Stomach (tissue), 4 donors: Measurements from ENCODE around the gene FBXL16.

Experiments
- POLR2A ChIP-seq, 4 donors: fragments of 450-650 bp; IDR thresholded peaks; one replicate each; pipeline ENCODE4 v1.6.1; 2016; ENCODE audit warnings: antibody characterized with exemption in 4 of 4, control low read depth in 2 of 4, mild to moderate bottlenecking in 1 of 4, moderate library complexity in 1 of 4
- TF ChIP-seq, protein P1 (sequence below), 7 experiments: fragments of 450-650 bp in 4 of 7; fragments of 200-600 bp in 3 of 7; sonication (generic) in 3 of 7; IDR thresholded peaks; one replicate each; pipeline ENCODE4 v1.5.1; 2016 to 2019; ENCODE audit warnings: antibody characterized with exemption in 7 of 7, control low read depth in 2 of 7, mild to moderate bottlenecking in 1 of 7

DNA sequence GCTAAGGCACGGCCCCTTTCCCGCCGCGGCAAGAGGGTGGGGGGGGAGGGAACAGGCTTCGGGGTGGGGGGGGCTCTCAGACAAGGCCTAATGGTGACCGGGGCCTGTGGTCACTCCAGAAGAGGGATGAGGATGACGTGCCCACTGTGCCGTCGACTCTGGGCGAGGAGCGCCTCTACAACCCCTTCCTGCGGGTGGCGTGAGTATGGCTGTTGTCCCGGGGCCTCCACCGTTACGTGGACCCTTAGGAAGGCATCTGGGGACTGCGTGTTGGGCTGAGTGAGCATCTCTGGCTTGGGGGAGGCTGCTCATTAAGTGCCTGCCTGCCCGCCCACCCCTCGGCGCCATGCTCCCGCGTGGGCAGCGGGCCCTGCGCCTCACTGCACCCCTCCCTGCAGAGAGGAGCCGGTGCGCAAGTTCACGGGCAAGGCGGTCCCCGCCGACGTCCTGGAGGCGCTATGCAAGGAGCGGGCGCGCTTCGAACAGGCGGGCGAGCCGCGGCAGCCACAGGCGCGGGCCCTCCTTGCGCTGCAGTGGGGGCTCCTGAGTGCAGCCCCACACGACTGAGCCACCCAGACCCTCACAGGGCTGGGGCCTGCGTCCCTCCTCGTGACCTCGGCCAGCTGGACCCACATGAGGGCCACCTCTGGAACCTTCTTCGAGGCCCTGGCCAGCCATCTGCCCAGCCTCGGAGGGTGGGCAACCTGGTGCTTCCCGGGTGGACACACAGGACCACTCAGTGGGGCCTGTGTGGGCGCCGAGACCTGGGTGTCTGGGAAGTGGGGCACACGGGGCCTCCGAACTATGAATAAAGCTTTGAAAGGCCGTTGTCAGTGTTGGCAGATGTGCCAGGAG, 23.5 kb upstream of the FBXL16 start:
- TF ChIP-seq, protein P1, sequence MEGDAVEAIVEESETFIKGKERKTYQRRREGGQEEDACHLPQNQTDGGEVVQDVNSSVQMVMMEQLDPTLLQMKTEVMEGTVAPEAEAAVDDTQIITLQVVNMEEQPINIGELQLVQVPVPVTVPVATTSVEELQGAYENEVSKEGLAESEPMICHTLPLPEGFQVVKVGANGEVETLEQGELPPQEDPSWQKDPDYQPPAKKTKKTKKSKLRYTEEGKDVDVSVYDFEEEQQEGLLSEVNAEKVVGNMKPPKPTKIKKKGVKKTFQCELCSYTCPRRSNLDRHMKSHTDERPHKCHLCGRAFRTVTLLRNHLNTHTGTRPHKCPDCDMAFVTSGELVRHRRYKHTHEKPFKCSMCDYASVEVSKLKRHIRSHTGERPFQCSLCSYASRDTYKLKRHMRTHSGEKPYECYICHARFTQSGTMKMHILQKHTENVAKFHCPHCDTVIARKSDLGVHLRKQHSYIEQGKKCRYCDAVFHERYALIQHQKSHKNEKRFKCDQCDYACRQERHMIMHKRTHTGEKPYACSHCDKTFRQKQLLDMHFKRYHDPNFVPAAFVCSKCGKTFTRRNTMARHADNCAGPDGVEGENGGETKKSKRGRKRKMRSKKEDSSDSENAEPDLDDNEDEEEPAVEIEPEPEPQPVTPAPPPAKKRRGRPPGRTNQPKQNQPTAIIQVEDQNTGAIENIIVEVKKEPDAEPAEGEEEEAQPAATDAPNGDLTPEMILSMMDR (IDR thresholded peaks at IDR 0.05) = no peak
- TF ChIP-seq POLR2A (IDR thresholded peaks at IDR 0.05) = no peak
